Measurements from ENCODE around the gene PRELID1. TPM values are rescaled to one million over a fixed set of nuclear protein-coding genes. Genes with fewer than 3 reads are reported as not detected.
"Not testable (repeated sequence)": the region's sequence is repeated elsewhere in the genome, so short reads cannot be mapped to it uniquely, and the experiment has no call there.

The PRELID1 gene
- total RNA-seq, 1 experiment from 2014 or later, result 201 TPM

GRCh38 chr5:177339107-177339638 is 35.6 kb downstream of the PRELID1 start:
- Mint-ChIP-seq H3K27me3 (ENCODE audit: insufficient read depth, unreplicated experiment) (no peaks in the 10 kb centered on the region), H3K9me3 (ENCODE audit: unreplicated experiment) (no peaks in the 10 kb centered on the region), H3K27ac (ENCODE audit: unreplicated experiment) (no peak overlapping the region), H3K36me3 (ENCODE audit: insufficient read depth, unreplicated experiment) (peaks cover 66% of the 10 kb centered on the region), H3K4me3 (ENCODE audit: unreplicated experiment) (no peak overlapping the region), H3K4me1 (ENCODE audit: low read depth, unreplicated experiment) (peaks cover 11% of the 10 kb centered on the region)
- Histone ChIP-seq H3K27me3 (replicated peaks; ENCODE audit: control insufficient read depth, insufficient read depth, low read length) (no peaks in the 10 kb centered on the region), H3K4me3 (ENCODE audit: low read depth, low read length) (no peak overlapping the region), H3K9me3 (no peaks in the 10 kb centered on the region), H3K4me1 (no peaks in the 10 kb centered on the region), H3K36me3 (ENCODE audit: control insufficient read depth, insufficient read depth, low read length) (peaks cover 1% of the 10 kb centered on the region; the same call in 1 of the 2 replicates)
- no peak for TF ChIP-seq CTCF (IDR thresholded peaks at IDR 0.05; ENCODE audit: insufficient read depth in 1 of 2, low read depth in 1 of 2, low read length in 1 of 2, severe bottlenecking in 1 of 2, unreplicated experiment in 1 of 2)
- intact Hi-C loops (cut with micrococcal nuclease; ENCODE audit: unreplicated experiment), result no loop called here
- ChIA-PET POLR2A (no interaction called here), CTCF (no interaction called here)
- no TSS peak for BruUV-seq (replicated peaks)
- DNase-seq, result no peak

- H3K36me3 Mint-ChIP-seq (ENCODE audit: insufficient read depth, unreplicated experiment), result peaks cover 70% of the 10 kb centered on the region
- intact Hi-C loops (cut with micrococcal nuclease; ENCODE audit: unreplicated experiment); POLR2A ChIA-PET; BruUV-seq (replicated peaks); H3K27me3 Mint-ChIP-seq (ENCODE audit: insufficient read depth, unreplicated experiment); H3K9me3 ChIP-seq; H3K27ac Mint-ChIP-seq (ENCODE audit: unreplicated experiment); H3K4me1 ChIP-seq; H3K36me3 ChIP-seq (ENCODE audit: control insufficient read depth, insufficient read depth, low read length); CTCF ChIA-PET; H3K27me3 ChIP-seq (replicated peaks; ENCODE audit: control insufficient read depth, insufficient read depth, low read length); H3K4me1 Mint-ChIP-seq (ENCODE audit: low read depth, unreplicated experiment); H3K4me3 Mint-ChIP-seq (ENCODE audit: unreplicated experiment); H3K9me3 Mint-ChIP-seq (ENCODE audit: unreplicated experiment); H3K4me3 ChIP-seq (ENCODE audit: low read depth, low read length); DNase-seq: not testable (repeated sequence)
These were observed 39.4 kb downstream of the PRELID1 start for GRCh38 chr5:177343000-177343399.

- CTCF ChIA-PET, result interaction anchor here (0.8 to 0.9 kb wide), 2 partner anchors 34 to 40 kb away, joined by 3 to 4 read pairs; partner anchors contain the start of genes PRELID1 and RAB24
- H3K36me3 ChIP-seq (ENCODE audit: control insufficient read depth, insufficient read depth, low read length), result no peaks in the 10 kb centered on the region
- BruUV-seq (replicated peaks), result no TSS peak
These were observed 40.2 kb downstream of the PRELID1 start for GRCh38 chr5:177343777-177344176.

More at GRCh38 chr5:177343777-177344176, 40.2 kb downstream of the PRELID1 start:
- H3K9me3 Mint-ChIP-seq (ENCODE audit: unreplicated experiment), result no peaks in the 10 kb centered on the region
- Histone ChIP-seq H3K4me3 (ENCODE audit: low read depth, low read length) (no peak overlapping the region), H3K4me1 (no peaks in the 10 kb centered on the region), H3K9me3 (no peaks in the 10 kb centered on the region), H3K27me3 (replicated peaks; ENCODE audit: control insufficient read depth, insufficient read depth, low read length) (no peaks in the 10 kb centered on the region)
- no peak for DNase-seq
- no peak overlapping the region for H3K4me3 Mint-ChIP-seq (ENCODE audit: unreplicated experiment)
- peaks cover 5% of the 10 kb centered on the region for H3K4me1 Mint-ChIP-seq (ENCODE audit: low read depth, unreplicated experiment)
- intact Hi-C loops (cut with micrococcal nuclease; ENCODE audit: unreplicated experiment), result no loop called here
- no peaks in the 10 kb centered on the region for H3K27me3 Mint-ChIP-seq (ENCODE audit: insufficient read depth, unreplicated experiment)
- POLR2A ChIA-PET, result interaction anchor here (0.7 kb wide), 1 partner anchor 316 kb away, joined by 5 read pairs; no protein-coding TSS in a partner anchor
- H3K36me3 Mint-ChIP-seq (ENCODE audit: insufficient read depth, unreplicated experiment), result peaks cover 72% of the 10 kb centered on the region
- H3K27ac Mint-ChIP-seq (ENCODE audit: unreplicated experiment), result no peak overlapping the region
- no peak for TF ChIP-seq CTCF (IDR thresholded peaks at IDR 0.05; ENCODE audit: insufficient read depth in 1 of 2, low read depth in 1 of 2, low read length in 1 of 2, severe bottlenecking in 1 of 2, unreplicated experiment in 1 of 2)

Measured in Caco-2 (cell line).